GM12878 (cell line): Measurements from ENCODE around the gene LPAR3.

Experiments used
- CTCF ChIP-seq, 3 experiments: IDR thresholded peaks in 2 of 3; conservative IDR thresholded peaks in 1 of 3; 2 replicates each; pipeline ENCODE4 v1.5.1; 2011; ENCODE audit warnings: low read depth in 3 of 3, low read length in 3 of 3, mild to moderate bottlenecking in 3 of 3, control low read depth in 2 of 3, moderate library complexity in 2 of 3, inconsistent platforms in 1 of 3, mixed read lengths in 1 of 3; ENCODE audit not compliant: control insufficient read depth in 2 of 3, insufficient read depth in 1 of 3; ENCODE audit errors: extremely low read depth in 1 of 3
- ESRRA ChIP-seq: IDR thresholded peaks from 2 replicates; pipeline ENCODE4 v1.6.1; 2012; ENCODE audit warnings: mild to moderate bottlenecking, low read length, improper control_type of control experiment
- PBX3 ChIP-seq: IDR thresholded peaks from 2 replicates; pipeline ENCODE4 v1.6.1; 2011; ENCODE audit warnings: mild to moderate bottlenecking, low read depth, low read length, moderate library complexity; ENCODE audit not compliant: insufficient replicate concordance
- TBL1XR1 ChIP-seq: IDR thresholded peaks from 2 replicates; pipeline ENCODE4 v1.6.1; 2012; ENCODE audit warnings: low read depth, low read length, improper control_type of control experiment
- ZNF384 ChIP-seq: IDR thresholded peaks from 2 replicates; pipeline ENCODE4 v1.6.1; 2012; ENCODE audit warnings: low read depth, mild to moderate bottlenecking, low read length, improper control_type of control experiment, borderline replicate concordance
- TF ChIP-seq, protein P1 (sequence below): IDR thresholded peaks from 2 replicates; pipeline ENCODE4 v1.6.1; 2011; ENCODE audit warnings: low read depth, mild to moderate bottlenecking, low read length, moderate library complexity, borderline replicate concordance; ENCODE audit errors: extremely low read depth

- no peak for TF ChIP-seq ZNF384
- no peak for TF ChIP-seq PBX3
- TF ChIP-seq CTCF (IDR thresholded peaks at IDR 0.05 in 2 of 3, conservative IDR thresholded peaks at IDR 0.05 in 1 of 3; ENCODE audit: control insufficient read depth in 2 of 3, extremely low read depth in 1 of 3, insufficient read depth in 1 of 3, low read depth in 3 of 3, low read length in 3 of 3): no peak
- TF ChIP-seq TBL1XR1: no peak
- TF ChIP-seq ESRRA: no peak
- TF ChIP-seq, protein P1, sequence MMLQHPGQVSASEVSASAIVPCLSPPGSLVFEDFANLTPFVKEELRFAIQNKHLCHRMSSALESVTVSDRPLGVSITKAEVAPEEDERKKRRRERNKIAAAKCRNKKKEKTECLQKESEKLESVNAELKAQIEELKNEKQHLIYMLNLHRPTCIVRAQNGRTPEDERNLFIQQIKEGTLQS: no peak
Observed at GRCh38 chr1:84825161-84825560, 67.8 kb downstream of the LPAR3 start.
